ENCODE measurements around the gene TRIL. TPM values are rescaled to one million over a fixed set of nuclear protein-coding genes. Genes with fewer than 3 reads are reported as not detected.
A peak's percentile ranks its signal among the peaks of the same experiment; 100 is the strongest.

Gene TRIL
- total and polyA plus RNA-seq, 2 of the 13 experiments (the other 11 are each of a cell fraction or from before 2014, with no cell fraction given): 0.18 to 0.40 TPM

- TF ChIP-seq ZNF609 (CRISPR knock-in tag; IDR thresholded peaks at IDR 0.05; ENCODE audit: borderline replicate concordance) (no peak), FOXK1 (CRISPR knock-in tag; IDR thresholded peaks at IDR 0.05; ENCODE audit: borderline replicate concordance, low read depth) (no peak), PHF21A (CRISPR knock-in tag; IDR thresholded peaks at IDR 0.05) (peak; percentile 18; the same call in 1 of the 2 replicates), SMAD9 (CRISPR knock-in tag; IDR thresholded peaks at IDR 0.05) (no peak), NR2C2 (CRISPR knock-in tag; IDR thresholded peaks at IDR 0.05; ENCODE audit: borderline replicate concordance) (0 out of 2 replicates have a peak, but pooled peaks have one; percentile 17), SOX5 (CRISPR knock-in tag; IDR thresholded peaks at IDR 0.05; ENCODE audit: borderline replicate concordance) (0 out of 2 replicates have a peak, but pooled peaks have one; percentile 16), STAT6 (CRISPR knock-in tag; IDR thresholded peaks at IDR 0.05; ENCODE audit: borderline replicate concordance) (no peak), ZNF710 (CRISPR knock-in tag; IDR thresholded peaks at IDR 0.05; ENCODE audit: borderline replicate concordance) (peak; percentile 33; the same call in 1 of the 2 replicates), RXRB (CRISPR knock-in tag; IDR thresholded peaks at IDR 0.05; ENCODE audit: borderline replicate concordance) (0 out of 2 replicates have a peak, but pooled peaks have one; percentile 9), ELF1 (CRISPR knock-in tag; IDR thresholded peaks at IDR 0.05) (no peak), GRHL1 (CRISPR knock-in tag; conservative IDR thresholded peaks at IDR 0.05) (no peak), RAD21 (CRISPR knock-in tag; IDR thresholded peaks at IDR 0.05) (peak; percentile 77), STAG1 (CRISPR knock-in tag; IDR thresholded peaks at IDR 0.05) (peak; percentile 96), TEAD3 (CRISPR knock-in tag; optimal IDR thresholded peaks at IDR 0.05; ENCODE audit: borderline replicate concordance) (peak; percentile 43), HNRNPUL1 (IDR thresholded peaks at IDR 0.05; ENCODE audit: low read depth, low read length) (no peak), ZNF234 (CRISPR knock-in tag; conservative IDR thresholded peaks at IDR 0.05) (no peak)
Observed at GRCh38 chr7:28922624-28923331, 35.4 kb downstream of the TRIL start (continued).

All from HepG2 (cell line).